Aorta (tissue), 5 donors: ENCODE results near the gene TM4SF18. TPM values are rescaled to one million over a fixed set of nuclear protein-coding genes. Genes with fewer than 3 reads are reported as not detected.

ENCODE experiments used
- ATAC-seq: fragments of 200-7000 bp; cut with Tn5 transposase; one replicate; pipeline ENCODE4 v1.9.1; 2022; ENCODE audit warnings: moderate library complexity; ENCODE audit not compliant: low FRiP score
- DNase-seq, 2 donors: peaks; one replicate each; pipeline ENCODE4 v3.0.0-alpha.2; 2020
- H3K27ac ChIP-seq, 2 donors: one replicate each; pipeline ENCODE4 v1.5.1; 2013; ENCODE audit warnings: low read length in 2 of 2, mild to moderate bottlenecking in 2 of 2, moderate library complexity in 2 of 2, control low read depth in 1 of 2, inconsistent platforms in 1 of 2, low read depth in 1 of 2
- H3K27me3 ChIP-seq, 2 donors: one replicate each; pipeline ENCODE4 v1.6.1; 2013; ENCODE audit warnings: control low read depth in 1 of 2, low read length in 1 of 2, mild to moderate bottlenecking in 1 of 2, moderate library complexity in 1 of 2; ENCODE audit not compliant: insufficient read depth in 2 of 2, control insufficient read depth in 1 of 2
- H3K36me3 ChIP-seq, 2 donors: one replicate each; pipeline ENCODE4 v1.6.1; 2013; ENCODE audit warnings: control low read depth in 1 of 2, low read length in 1 of 2, mild to moderate bottlenecking in 1 of 2; ENCODE audit not compliant: insufficient read depth in 2 of 2, control insufficient read depth in 1 of 2
- H3K4me1 ChIP-seq, 2 donors: one replicate each; pipeline ENCODE4 v1.6.1; 2013; ENCODE audit warnings: low read length in 2 of 2, control low read depth in 1 of 2, mild to moderate bottlenecking in 1 of 2, moderate library complexity in 1 of 2; ENCODE audit not compliant: insufficient read depth in 2 of 2, control insufficient read depth in 1 of 2
- H3K4me3 ChIP-seq, 2 donors: one replicate each; pipeline ENCODE4 v1.5.1; 2013; ENCODE audit warnings: low read length in 2 of 2, control low read depth in 1 of 2, mild to moderate bottlenecking in 1 of 2
- H3K9me3 ChIP-seq: one replicate; pipeline ENCODE4 v1.6.1; 2013; ENCODE audit warnings: mild to moderate bottlenecking, low read length; ENCODE audit not compliant: control insufficient read depth
- WGBS, 2 donors: extraction: QIAGEN DNeasy Blood & Tissue Kit; methylation state at CpG; one replicate each; pipeline ENCODE4 v1.1.7; 2013; 5-methylcytosine and 5-hydroxymethylcytosine counted together
- intact Hi-C, 2 donors: fragments of 100-400 bp; cut with DNase I; formaldehyde crosslinking; loops; one replicate each; pipeline versions ENCODE4 v1.14.2 to v1.15.0; 2022
- polyA plus RNA-seq, 2 donors: library from polyadenylated mRNA; stranded (reverse); fragments of 200-250 nt; gene quantifications; one replicate each; pipeline ENCODE4 v1.2.3, GENCODE V29; 2013
- total RNA-seq, 2 donors: library from RNA; stranded (reverse); fragmentation: NEBNext Ultra II Directional; extraction: Animal tissue kit (Norgen Biotek cat#: 25700); gene quantifications; one replicate each; pipeline ENCODE4 v1.2.1, GENCODE V29; 2021
- donor health status: healthy with polysubstance abuse.
- donor health status: Bipolar disorder and iron deficiency.
- donor health status: DM: no; HTN: no; CAD: no.
- donor health status: DM: no; HTN: no; CAD: no.
- donor health status: DM: yes; HTN: yes; CAD: no.

TM4SF18 gene
- total and polyA plus RNA-seq, 4 donors, result 1.6 to 9.0 (median 3.1) TPM; not detected in 1

DNA sequence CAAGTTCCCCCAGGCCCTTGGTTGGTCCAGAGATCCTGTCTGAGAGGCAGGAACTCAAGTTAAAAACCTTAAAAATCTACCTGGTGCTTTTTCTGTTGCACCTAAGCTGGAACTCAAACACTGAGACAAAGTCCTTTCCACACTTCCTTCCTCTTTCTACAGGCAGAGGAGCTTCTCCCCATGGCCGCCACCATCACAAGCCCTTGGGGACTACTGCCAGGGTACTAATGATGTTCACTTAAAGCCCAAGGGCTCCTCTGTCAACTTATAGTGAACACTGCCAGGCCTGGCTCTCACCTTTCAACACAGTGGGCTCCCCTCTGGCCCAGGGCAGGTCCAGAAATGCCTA lies 26.0 kb downstream of the TM4SF18 start:
- ATAC-seq, result no peak
- no peak overlapping the region for H3K27ac ChIP-seq
- intact Hi-C loops, result no loop called here
- 96 to 100% methylated on average over 1 of the region's 1 CpG for WGBS, 2 donors
- H3K9me3 ChIP-seq, result no peaks in the 10 kb centered on the region
- no peaks in the 10 kb centered on the region for H3K36me3 ChIP-seq
- no peak for DNase-seq
- H3K4me1 ChIP-seq, result peaks cover 3% of the 10 kb centered on the region in 2 donors
- H3K4me3 ChIP-seq, result no peak overlapping the region
- H3K27me3 ChIP-seq, result no peaks in the 10 kb centered on the region

DNA sequence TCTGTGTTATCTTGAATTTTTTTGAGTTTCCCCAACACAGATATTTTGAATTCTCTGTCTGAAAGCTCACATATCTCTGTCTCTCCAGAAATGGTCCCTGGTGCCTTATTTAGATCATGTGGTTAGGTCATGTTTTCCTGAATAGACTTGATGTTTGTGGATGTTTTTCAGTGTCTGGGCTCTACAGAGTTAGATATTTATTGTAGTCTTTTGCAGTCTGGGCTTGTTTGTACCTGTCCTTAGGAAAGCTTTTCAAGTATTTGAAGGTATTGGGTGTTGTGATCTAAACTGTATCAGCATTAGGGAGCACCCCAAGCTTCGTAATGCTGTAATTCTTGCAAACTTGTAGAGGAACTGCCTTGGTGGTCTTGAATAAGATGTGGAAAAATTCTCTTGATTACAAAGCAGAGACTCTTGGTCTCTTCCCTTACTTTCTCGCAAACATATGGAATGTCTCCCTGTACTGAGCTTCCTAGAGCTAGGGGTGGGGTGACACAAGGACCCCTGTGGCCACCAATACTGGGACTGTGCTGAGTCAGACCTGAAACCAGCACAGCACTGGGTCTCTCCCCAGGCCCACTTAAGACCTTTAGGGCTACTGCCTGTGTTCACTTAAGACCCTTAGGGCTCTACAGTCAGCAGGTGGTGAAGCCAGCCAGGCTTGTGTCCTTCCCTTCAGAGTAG lies 26.5 kb downstream of the TM4SF18 start:
- H3K27ac ChIP-seq, result no peak overlapping the region
- DNase-seq (no peak), ATAC-seq (no peak)
- no peaks in the 10 kb centered on the region for H3K36me3 ChIP-seq
- no peaks in the 10 kb centered on the region for H3K27me3 ChIP-seq
- H3K4me1 ChIP-seq, result peaks cover 3% of the 10 kb centered on the region in 2 donors
- 95 to 98% methylated on average over 2 of the region's 2 CpGs for WGBS, 2 donors
- H3K9me3 ChIP-seq, result no peaks in the 10 kb centered on the region
- no peak overlapping the region for H3K4me3 ChIP-seq
- intact Hi-C loops, result no loop called here

DNA sequence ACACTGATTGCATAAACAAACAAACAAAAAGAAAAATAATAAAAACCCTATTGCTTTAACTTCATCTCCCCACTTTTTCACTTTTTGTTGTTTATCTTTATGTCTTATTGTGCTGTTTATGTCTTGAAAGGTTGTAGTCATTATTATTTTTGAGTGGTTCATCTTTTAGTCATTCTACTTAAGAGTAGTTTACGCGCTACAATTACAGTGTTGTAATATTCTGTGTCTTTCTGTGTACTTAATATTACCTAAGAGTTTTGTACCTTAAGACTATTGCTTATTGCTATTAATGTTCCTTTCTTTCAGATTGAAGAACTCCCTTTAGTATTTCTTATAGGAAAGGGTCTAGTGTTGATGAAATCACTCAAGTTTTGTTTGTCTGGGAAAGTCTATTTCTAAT lies 28.1 kb downstream of the TM4SF18 start:
- DNase-seq, result no peak
- Histone ChIP-seq H3K27ac (no peak overlapping the region), H3K36me3 (no peaks in the 10 kb centered on the region), H3K4me3 (no peak overlapping the region), H3K4me1 (no peaks in the 10 kb centered on the region), H3K27me3 (no peaks in the 10 kb centered on the region), H3K9me3 (no peaks in the 10 kb centered on the region)
- WGBS, 2 donors, result 94 to 99% methylated on average over 2 of the region's 2 CpGs
- ATAC-seq, result no peak
- intact Hi-C loops, result no loop called here

DNA sequence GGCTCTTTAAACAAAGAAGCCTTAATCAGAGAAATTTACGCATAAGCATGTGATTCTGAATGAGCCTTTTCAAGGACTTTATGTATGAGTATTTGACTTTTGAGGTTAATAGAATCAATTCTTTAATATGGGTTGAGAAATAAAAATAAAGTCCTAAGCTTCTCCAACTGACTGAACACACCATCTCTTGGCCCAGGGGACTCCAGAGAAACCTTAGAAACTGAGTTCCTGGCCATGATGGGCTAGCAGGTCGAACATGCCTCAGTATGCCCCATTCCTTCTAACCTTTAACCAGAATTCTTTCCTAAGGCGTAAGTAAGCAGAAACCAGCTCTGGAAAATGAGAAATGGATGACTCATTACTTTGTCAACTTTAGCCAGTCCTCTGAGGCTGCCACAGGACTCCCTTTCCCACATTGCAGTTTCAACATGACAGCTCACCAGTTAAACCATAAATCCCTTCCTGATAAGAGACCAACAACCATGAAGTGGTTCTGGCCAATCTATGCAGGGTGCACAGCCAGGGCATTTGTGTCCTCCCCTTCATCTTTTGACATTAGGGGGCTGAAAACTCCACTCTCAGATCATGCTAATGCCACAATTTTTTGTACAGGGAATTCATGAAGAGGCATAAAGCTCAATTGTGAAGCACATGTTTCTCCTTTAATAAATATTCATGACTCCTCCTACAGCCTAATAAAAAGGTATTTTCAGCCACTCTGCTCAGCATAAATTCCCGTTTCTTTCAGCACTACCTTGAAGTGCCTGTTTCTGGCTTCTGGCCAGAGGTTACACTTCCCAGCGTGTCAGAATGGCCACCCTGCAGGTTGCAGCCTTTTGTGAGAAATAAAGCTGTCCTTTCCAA lies 33.3 kb downstream of the TM4SF18 start:
- 12 to 21% methylated on average over 5 of the region's 5 CpGs for WGBS, 2 donors

DNA sequence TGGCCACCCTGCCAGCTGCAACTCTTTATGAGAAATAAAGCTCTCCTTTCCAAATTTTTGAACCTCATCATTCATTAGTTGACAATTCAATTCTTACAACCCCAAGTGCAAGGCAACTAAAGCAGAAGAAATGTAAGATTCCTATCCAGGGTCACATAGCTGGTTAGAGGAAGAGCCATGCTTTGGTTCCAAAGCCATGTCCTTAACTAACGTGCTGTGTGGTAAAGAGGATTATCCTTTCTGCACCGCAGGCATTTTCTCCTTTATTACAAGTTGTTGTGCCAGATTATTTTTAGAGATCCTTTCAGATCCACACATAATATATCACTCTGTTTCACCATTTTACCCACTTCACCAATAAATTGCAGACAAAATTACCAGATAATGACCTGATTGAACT lies 36.5 kb downstream of the TM4SF18 start:
- Histone ChIP-seq H3K27ac (no peak overlapping the region), H3K9me3 (peaks cover 1% of the 10 kb centered on the region), H3K4me3 (no peak overlapping the region), H3K27me3 (no peaks in the 10 kb centered on the region), H3K4me1 (peaks cover 0 to 2% of the 10 kb centered on the region in 2 donors), H3K36me3 (no peaks in the 10 kb centered on the region)
- intact Hi-C loops, result loop anchor here in 1 of 2 donors (5.0 kb wide), 1 partner anchor 40 kb away; no protein-coding TSS in a partner anchor
- ATAC-seq, result no peak
- no peak for DNase-seq
- 62 to 77% methylated on average over 2 of the region's 2 CpGs for WGBS, 2 donors

More for the DNA sequence above, 33.3 kb downstream of the TM4SF18 start:
- no peaks in the 10 kb centered on the region for H3K27me3 ChIP-seq
- no peak overlapping the region for H3K4me3 ChIP-seq
- intact Hi-C loops, result loop anchor here in 1 of 2 donors (5.0 kb wide), 1 partner anchor 37 kb away; no protein-coding TSS in a partner anchor
- peaks cover 0 to 2% of the 10 kb centered on the region in 2 donors for H3K4me1 ChIP-seq
- peaks cover 1% of the 10 kb centered on the region for H3K9me3 ChIP-seq
- H3K36me3 ChIP-seq, result no peaks in the 10 kb centered on the region
- DNase-seq, result no peak
- peak overlapping the region; percentile 78 to 79 for H3K27ac ChIP-seq
- ATAC-seq, result peak; percentile 87

DNA sequence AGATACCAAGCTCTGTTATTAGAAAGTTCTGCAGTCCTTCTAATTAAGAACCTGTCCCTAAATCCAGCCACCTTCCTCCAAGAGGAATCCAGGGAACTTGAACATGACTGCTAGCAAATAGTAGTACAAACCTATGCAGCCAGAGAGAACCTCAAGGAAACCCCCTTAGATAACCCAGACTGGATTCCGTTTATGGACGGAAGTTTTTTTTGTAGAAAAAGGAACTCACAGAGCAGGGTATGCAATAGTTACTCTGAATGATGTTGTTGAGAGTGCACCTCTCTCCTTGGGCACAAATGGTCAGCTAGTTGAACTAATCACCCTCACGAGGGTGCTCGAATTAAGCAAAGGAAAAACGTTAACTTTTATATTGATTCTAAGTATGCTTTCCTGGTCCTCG lies 40.8 kb downstream of the TM4SF18 start:
- Histone ChIP-seq H3K36me3 (no peaks in the 10 kb centered on the region), H3K4me1 (peaks cover 0 to 2% of the 10 kb centered on the region in 2 donors), H3K27me3 (no peaks in the 10 kb centered on the region), H3K27ac (no peak overlapping the region), H3K9me3 (peaks cover 1% of the 10 kb centered on the region), H3K4me3 (no peak overlapping the region)
- ATAC-seq (no peak), DNase-seq (no peak)
- intact Hi-C loops, result no loop called here
- WGBS, 2 donors, result 84 to 88% methylated on average over 6 of the region's 6 CpGs

DNA sequence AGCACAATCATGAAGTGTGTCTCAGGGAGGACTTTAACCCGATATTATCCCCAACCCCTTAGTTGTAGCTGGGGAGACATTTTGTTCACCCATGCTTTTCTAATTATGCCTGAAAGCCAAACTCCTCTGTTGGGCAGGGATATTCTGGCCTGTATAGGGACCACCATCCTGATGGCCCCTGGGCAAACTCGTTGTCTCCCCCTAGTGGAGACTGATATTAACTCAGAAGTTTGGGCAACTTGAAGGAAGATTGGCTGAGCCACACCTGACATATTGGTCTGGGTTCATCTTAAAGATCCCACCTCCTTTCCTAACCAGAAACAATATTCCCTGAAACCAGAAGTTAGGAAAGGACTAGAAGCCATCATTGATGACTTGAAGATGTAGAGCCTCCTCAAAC lies 42.3 kb downstream of the TM4SF18 start:
- H3K27me3 ChIP-seq, result no peaks in the 10 kb centered on the region
- DNase-seq (no peak), ATAC-seq (no peak)
- H3K4me3 ChIP-seq, result no peak overlapping the region
- intact Hi-C loops, result no loop called here
- no peaks in the 10 kb centered on the region for H3K36me3 ChIP-seq
- H3K9me3 ChIP-seq, result peaks cover 1% of the 10 kb centered on the region
- H3K27ac ChIP-seq, result no peak overlapping the region
- H3K4me1 ChIP-seq, result no peaks in the 10 kb centered on the region
- WGBS, 2 donors, result 83 to 84% methylated on average over 2 of the region's 2 CpGs

DNA sequence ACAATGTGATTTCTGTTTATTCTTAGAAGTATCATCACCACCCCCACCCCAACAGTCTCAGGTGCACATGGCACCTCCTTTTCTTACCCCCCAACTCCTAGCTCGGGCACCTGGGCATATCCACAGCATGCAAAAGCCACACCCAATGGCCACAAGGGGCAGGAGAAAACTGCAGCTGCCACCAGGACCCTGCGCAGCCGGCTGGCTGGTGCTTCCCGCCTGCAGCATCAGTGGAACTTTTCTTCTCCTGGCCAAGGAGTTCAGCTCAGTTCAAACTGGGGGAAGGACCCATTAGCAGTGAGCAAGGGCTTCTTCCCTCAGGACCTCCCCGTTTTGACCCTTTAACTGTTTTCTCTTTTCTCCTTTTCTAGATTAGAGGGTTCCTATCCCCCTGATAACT lies 44.8 kb downstream of the TM4SF18 start:
- H3K4me1 ChIP-seq, result no peaks in the 10 kb centered on the region
- intact Hi-C loops, result no loop called here
- no peaks in the 10 kb centered on the region for H3K27me3 ChIP-seq
- H3K4me3 ChIP-seq, result no peak overlapping the region
- H3K36me3 ChIP-seq, result no peaks in the 10 kb centered on the region
- H3K9me3 ChIP-seq, result no peaks in the 10 kb centered on the region
- no peak overlapping the region for H3K27ac ChIP-seq
- no peak for DNase-seq
- ATAC-seq, result no peak
- 83 to 90% methylated on average over 5 of the region's 5 CpGs for WGBS, 2 donors

DNA sequence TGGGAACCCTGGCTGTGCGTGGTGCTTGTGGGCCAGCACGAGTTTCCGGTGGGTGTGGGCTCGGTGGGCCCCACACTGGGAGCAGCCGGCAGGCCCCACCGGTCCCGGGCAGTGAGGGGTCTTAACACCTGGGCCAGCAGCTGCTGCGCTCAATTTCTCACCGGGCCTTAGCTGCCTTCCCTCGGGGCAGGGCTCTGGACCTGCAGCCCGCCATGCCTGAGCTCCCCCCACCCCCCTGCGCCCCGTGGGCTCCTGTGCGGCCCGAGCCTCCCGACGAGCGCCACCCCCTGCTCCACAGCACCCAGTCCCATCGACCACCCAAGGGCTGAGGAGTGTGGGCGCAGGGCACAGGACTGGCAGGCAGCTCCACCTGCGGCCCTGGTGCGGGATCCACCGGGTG lies 49.4 kb downstream of the TM4SF18 start:
- Histone ChIP-seq H3K4me1 (no peaks in the 10 kb centered on the region), H3K27me3 (no peaks in the 10 kb centered on the region), H3K9me3 (no peaks in the 10 kb centered on the region), H3K36me3 (no peaks in the 10 kb centered on the region), H3K27ac (no peak overlapping the region), H3K4me3 (no peak overlapping the region)
- WGBS, 2 donors, result 93 to 97% methylated on average over 21 to 23 of the region's 23 CpGs
- DNase-seq, result no peak
- ATAC-seq, result no peak
- intact Hi-C loops, result no loop called here
